Measurements from ENCODE around the gene TMEM163.
"Not testable (repeated sequence)": the region's sequence is repeated elsewhere in the genome, so short reads cannot be mapped to it uniquely, and the experiment has no call there.

Gene TMEM163

GRCh38 chr2:134760385-134760784 lies 41.6 kb upstream of the TMEM163 start:
- no peak for DNase-seq (ENCODE audit: low spot score)
- H3K27ac ChIP-seq = no peak overlapping the region
- no peak for TF ChIP-seq CTCF (conservative IDR thresholded peaks at IDR 0.05; ENCODE audit: low read depth)
- POLR2A ChIA-PET (ENCODE audit: low non-redundant PET) = no interaction called here
- CTCF ChIA-PET = no interaction called here

- DNase-seq (ENCODE audit: low spot score) = no peak
- no peak overlapping the region for H3K27ac ChIP-seq
- ChIA-PET POLR2A (ENCODE audit: low non-redundant PET) (no interaction called here), CTCF (no interaction called here)
- no peak for TF ChIP-seq CTCF (conservative IDR thresholded peaks at IDR 0.05; ENCODE audit: low read depth)
Measured at GRCh38 chr2:134758633-134759032, 39.8 kb upstream of the TMEM163 start.

- POLR2A ChIA-PET (ENCODE audit: low non-redundant PET); H3K27ac ChIP-seq; DNase-seq (ENCODE audit: low spot score): not testable (repeated sequence)
- CTCF ChIA-PET = interaction anchor here (0.6 to 0.7 kb wide), 2 partner anchors 84 to 1736 kb away, joined by 4 read pairs; no protein-coding TSS in a partner anchor
Measured at GRCh38 chr2:134751981-134752380, 33.2 kb upstream of the TMEM163 start.

GRCh38 chr2:134745546-134745945 lies 26.7 kb upstream of the TMEM163 start:
- H3K27ac ChIP-seq = no peak overlapping the region
- POLR2A ChIA-PET (ENCODE audit: low non-redundant PET) = no interaction called here
- DNase-seq (ENCODE audit: low spot score) = no peak
- no peak for TF ChIP-seq CTCF (conservative IDR thresholded peaks at IDR 0.05; ENCODE audit: low read depth)
- CTCF ChIA-PET = no interaction called here

GRCh38 chr2:134745023-134745422 lies 26.2 kb upstream of the TMEM163 start:
- no peak overlapping the region for H3K27ac ChIP-seq
- ChIA-PET POLR2A (ENCODE audit: low non-redundant PET) (no interaction called here), CTCF (no interaction called here)
- no peak for TF ChIP-seq CTCF (conservative IDR thresholded peaks at IDR 0.05; ENCODE audit: low read depth)
- DNase-seq (ENCODE audit: low spot score) = no peak

GRCh38 chr2:134739879-134740301 lies 21.1 kb upstream of the TMEM163 start:
- POLR2A ChIA-PET (ENCODE audit: low non-redundant PET) = no interaction called here
- no peak overlapping the region for H3K27ac ChIP-seq
- DNase-seq (ENCODE audit: low spot score) = no peak
- CTCF ChIA-PET = no interaction called here
- no peak for TF ChIP-seq CTCF (conservative IDR thresholded peaks at IDR 0.05; ENCODE audit: low read depth)

GRCh38 chr2:134739236-134739878 lies 20.6 kb upstream of the TMEM163 start:
- CTCF ChIA-PET = interaction anchor here (0.6 kb wide), 1 partner anchor 295 kb away, joined by 3 read pairs; no protein-coding TSS in a partner anchor
- no peak for TF ChIP-seq CTCF (conservative IDR thresholded peaks at IDR 0.05; ENCODE audit: low read depth)
- H3K27ac ChIP-seq = no peak overlapping the region
- DNase-seq (ENCODE audit: low spot score) = no peak
- POLR2A ChIA-PET (ENCODE audit: low non-redundant PET) = no interaction called here

Measured in RWPE1 (cell line).